GM18861 (cell line): ENCODE measurements around the gene DYNC1I1.

Experiments used
- ATAC-seq: cut with Tn5 transposase; IDR thresholded peaks from one replicate; pipeline ENCODE4 v1.9.1; 2021; ENCODE audit not compliant: unreplicated experiment

Gene DYNC1I1

DNA sequence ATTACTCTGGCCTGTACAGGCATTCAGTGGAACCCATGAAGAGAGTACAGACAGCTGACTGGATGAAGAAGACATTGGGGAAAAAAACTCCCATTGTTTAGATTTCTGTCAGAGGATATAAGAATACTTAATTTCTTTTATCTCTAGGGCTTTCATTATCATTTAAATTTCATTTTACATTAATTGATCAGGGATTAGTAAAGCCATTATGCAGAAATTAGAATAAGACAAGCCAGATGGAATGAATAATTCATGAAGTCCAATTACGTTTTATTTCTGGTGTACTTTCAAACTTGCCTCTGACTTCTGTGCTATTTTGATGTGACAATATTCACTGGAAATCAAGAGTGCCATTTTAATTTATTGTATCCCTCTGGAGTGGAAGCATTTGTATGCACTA, 302.5 kb downstream of the DYNC1I1 start:
- ATAC-seq, result no peak

GRCh38 chr7:96075510-96076349, 303.4 kb downstream of the DYNC1I1 start:
- peak; percentile 79 for ATAC-seq

GRCh38 chr7:96076350-96076707, 304.0 kb downstream of the DYNC1I1 start:
- no peak for ATAC-seq

GRCh38 chr7:96080027-96080426, 307.7 kb downstream of the DYNC1I1 start:
- no peak for ATAC-seq

- ATAC-seq, result no peak
Measured at GRCh38 chr7:96084881-96085553, 312.7 kb downstream of the DYNC1I1 start.

DNA sequence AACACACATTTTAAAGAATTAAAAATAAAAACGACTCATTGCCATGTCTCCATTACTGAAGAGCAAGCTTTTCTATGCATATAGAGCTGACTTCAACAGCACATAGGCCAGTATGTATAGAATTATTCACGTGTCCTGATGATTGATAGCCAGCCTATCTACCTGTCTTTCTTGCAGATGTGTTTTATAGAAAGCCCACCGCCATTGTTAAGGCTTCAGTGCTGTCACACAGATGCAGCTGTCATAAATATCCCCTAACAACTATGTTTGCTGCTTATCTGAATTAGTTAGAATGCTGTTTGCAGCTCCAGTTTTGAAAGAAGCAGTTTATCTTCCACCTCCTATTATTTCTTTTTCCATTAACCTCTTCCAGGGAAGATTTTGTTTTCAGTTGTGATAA, 313.6 kb downstream of the DYNC1I1 start:
- ATAC-seq, result no peak

DNA sequence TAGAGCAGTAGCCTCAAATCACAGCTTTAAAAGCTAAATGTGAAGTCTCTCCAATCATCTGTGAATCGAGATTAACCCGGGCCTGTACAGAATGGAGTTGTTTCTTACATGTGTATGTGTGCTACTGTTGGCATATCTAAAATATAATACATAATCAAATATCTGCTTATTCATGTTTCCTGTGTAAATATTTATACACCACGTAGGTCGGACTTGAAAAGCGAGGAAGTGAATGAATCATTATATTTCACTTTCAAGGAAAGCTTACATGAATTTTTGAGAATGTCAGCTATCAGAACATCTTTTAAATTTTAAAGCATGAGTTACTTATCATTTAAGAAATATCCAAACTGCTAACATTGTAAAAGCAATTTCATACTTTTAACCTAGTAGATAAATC, 316.2 kb downstream of the DYNC1I1 start:
- no peak for ATAC-seq

- ATAC-seq, result no peak
Measured at GRCh38 chr7:96089511-96089910, 317.2 kb downstream of the DYNC1I1 start.

DNA sequence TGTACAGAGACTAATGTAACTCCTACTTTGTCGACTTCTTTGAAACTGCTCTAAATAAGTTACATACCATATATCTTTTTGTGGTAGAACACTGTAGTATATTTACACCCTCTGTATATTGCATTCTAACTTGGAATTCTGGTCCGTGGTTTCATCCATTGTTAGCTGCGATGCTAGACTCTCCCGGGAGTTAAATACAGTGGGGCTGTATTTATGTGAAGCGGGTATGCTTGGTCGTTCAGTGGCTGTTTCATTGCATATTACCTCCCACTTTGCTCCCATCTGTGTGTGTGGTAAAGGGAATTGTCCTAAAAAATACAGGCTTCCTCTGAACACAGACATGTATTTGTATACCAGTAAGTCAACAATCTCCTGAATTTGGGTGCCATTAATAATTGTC, 318.4 kb downstream of the DYNC1I1 start:
- ATAC-seq, result no peak

DNA sequence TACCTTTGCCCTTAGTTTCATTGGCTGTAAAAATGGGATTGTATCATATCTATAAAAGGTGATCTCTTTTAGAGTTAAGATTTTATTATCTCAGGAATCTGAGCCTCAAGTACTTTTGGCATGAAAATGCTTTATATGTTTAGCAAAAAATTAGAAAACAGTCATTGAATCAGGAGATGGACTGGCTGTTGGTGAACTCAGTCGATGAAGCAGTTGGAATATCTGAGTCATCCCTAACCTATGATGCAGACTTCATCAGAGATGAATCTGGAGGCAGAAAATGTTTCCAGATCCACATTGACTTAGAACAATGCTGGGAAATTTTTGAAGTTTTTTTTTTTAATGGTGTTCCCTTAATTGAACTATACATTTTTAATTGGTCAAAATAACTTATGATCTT, 321.1 kb downstream of the DYNC1I1 start:
- ATAC-seq, result no peak

- no peak for ATAC-seq
Measured at GRCh38 chr7:96097835-96098234, 325.5 kb downstream of the DYNC1I1 start.

- no peak for ATAC-seq
Measured at GRCh38 chr7:96100737-96101136, 328.4 kb downstream of the DYNC1I1 start.

- no peak for ATAC-seq
Measured at GRCh38 chr7:96102096-96102811, 329.9 kb downstream of the DYNC1I1 start.

DNA sequence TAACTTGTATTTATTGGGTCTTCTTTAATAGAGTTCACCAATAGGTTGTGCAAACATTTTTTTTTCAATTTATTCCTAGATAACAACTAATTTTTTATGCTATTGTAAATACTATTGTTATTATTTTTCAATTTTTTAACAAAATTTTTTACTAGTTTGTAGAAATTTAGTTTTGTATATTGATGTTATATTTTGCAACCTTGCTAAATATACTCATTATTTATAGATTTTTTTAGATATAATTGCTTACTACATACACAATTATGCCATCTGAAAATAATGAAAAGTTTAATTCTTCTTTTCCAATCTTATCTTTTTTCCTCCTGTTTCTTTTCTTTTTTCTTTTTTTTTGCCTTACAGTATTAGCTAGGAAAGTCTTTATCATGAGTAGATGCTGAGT, 332.6 kb downstream of the DYNC1I1 start:
- no peak for ATAC-seq

GRCh38 chr7:96111405-96111804, 339.1 kb downstream of the DYNC1I1 start:
- no peak for ATAC-seq

DNA sequence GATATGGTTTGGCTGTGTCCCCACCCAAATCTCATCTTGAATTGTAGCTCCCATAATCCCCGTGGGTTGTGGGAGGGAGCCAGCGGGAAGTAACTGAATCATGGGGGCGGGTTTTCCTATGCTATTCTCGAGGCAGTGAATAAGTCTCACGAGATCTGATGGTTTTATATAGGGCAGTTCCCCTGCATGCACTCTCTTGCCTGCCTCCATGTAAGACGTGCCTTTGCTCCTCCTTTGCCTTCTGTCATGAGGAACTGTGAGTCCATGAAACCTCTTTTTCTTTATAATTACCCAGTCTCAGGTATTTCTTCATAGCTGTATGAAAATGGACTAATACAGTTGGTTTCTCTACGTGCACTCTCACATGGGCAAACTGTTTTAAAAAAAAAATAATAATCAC, 341.8 kb downstream of the DYNC1I1 start:
- no peak for ATAC-seq

DNA sequence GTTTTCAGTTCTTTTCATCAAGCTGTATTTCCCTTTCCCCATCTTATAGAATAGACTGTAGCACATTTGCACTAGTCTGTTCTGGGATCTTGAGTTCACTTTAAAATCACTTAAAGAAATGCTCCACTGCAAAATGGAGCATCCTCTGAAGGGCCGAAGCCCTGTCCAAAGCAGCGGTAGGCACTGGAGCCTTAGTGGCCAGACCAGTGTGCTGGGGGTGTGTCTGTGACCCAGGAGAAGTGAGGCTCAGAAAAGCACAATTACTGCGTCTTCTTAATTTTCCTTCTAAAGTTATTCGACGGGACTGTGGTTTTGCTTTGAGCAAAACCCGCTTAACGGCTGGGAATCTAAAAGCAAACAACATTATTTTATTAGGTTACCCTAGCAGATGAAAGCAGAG, 343.8 kb downstream of the DYNC1I1 start:
- no peak for ATAC-seq

GRCh38 chr7:96118449-96119001, 346.2 kb downstream of the DYNC1I1 start:
- no peak for ATAC-seq

DNA sequence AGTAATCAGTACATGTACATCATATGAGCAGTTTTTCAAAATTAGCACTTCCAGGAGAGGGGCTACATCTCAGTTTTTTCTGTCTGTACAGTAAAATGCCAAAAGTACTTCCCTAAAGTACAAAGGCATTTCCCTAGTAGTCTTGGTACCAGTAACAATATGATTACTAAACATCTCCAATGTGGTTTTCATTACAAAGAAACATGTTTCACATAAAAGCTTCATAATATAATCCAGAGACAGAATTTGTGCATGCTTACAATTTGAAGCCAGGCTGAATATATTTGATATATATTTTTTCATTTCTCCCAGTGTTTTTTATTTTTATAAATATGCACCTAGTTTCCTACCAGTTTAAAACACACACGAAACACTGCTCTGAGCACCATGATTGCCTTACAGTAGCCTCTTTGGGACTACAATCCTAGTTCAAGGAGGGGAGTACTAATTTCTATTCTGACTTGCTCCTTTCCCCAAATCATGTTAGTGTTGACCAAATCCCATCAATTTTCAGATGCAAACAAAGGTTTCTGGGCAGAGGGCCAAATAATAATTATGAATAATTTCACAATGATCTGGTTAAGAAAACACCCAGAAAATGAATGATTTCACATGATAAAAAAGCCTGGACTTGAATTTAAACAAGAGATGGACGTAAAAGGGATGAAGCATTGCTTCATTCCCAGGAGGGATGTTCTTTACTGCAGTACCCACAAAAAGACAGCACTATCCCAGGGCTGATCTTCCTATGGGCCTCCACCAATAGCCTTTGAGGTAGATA, 348.3 kb downstream of the DYNC1I1 start:
- ATAC-seq, result no peak

- ATAC-seq, result no peak
Measured at GRCh38 chr7:96121752-96122151, 349.4 kb downstream of the DYNC1I1 start.

DNA sequence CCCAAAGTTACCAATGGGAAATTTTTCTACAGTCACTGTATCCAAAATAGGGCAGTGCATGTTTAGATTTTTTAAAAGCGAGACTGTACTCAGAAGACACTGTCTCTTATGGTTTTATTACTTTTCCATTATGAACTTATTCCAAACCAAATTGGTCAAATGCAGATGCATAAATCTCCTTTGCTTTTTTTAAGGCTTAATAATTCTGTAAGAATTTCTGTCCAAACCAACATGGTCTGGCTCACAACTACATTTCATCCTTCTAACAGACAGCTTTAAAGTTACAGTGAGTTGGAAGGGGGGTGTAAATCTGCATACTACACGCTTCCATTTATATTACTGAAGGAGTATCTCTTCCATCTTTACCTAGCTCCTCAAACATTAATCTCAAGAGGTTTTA, 350.4 kb downstream of the DYNC1I1 start:
- ATAC-seq, result no peak
